GM12865 (cell line): Measurements from ENCODE around the gene PKN1.

Source experiments
- DNase-seq: peaks from one replicate; pipeline ENCODE4 v3.0.0; 2010; ENCODE audit warnings: low read depth
- H3K4me3 ChIP-seq: 2 replicates; pipeline ENCODE4 v1.5.1; 2011; ENCODE audit warnings: mild to moderate bottlenecking, low read depth, low read length, control low read depth
- CTCF ChIP-seq: IDR thresholded peaks from 2 replicates; pipeline ENCODE4 v1.5.1; 2011; ENCODE audit warnings: low read length, control low read depth, low read depth, inconsistent platforms; ENCODE audit not compliant: insufficient read depth; ENCODE audit errors: missing control alignments

Gene PKN1

DNA sequence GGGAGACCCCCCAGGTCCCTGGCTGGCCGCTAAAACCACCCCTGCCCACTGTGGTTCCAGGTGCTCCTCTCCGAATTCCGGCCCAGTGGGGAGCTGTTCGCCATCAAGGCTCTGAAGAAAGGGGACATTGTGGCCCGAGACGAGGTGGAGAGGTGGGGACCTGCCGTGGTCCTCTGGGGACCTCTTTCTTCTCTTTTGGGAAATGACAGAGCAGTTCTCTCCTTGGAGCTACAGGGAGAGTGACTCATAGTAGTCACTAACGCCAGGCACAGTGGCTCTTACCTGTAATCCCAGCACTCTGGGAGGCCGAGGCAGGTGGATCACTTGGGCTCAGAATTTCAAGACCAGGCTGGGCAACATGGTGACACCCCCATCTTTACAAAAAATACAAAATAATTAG is 34.7 kb downstream of the PKN1 start:
- no peak overlapping the region for H3K4me3 ChIP-seq
- DNase-seq: no peak
- TF ChIP-seq CTCF: no peak

DNA sequence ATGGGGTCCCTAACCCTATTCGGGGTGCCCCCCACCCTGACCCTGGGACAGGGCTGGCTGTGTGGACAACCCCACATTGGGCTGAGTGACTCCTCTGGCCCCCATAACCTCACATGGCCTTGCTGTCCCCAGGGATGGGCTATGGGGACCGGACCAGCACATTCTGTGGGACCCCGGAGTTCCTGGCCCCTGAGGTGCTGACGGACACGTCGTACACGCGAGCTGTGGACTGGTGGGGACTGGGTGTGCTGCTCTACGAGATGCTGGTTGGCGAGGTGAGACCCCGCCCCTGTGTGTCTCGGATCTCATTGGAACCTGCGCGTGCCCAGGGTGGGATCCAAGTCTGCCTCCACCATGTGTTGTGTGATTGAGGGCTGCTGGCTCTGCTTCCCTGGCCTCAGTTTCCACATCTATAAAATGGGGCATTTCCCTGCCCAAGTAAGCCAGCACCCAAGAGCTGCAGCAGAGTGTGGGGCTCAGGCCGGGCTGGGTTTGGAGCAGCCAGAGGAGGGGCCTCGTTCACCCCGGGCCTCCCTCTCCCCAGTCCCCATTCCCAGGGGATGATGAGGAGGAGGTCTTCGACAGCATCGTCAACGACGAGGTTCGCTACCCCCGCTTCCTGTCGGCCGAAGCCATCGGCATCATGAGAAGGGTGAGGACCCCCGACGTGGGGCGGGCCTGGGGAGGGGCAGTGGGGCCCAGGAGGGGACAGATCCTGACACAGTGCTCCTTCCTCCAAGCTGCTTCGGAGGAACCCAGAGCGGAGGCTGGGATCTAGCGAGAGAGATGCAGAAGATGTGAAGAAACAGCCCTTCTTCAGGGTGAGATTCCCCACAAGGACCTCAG is 37.1 kb downstream of the PKN1 start:
- no peak for TF ChIP-seq CTCF
- H3K4me3 ChIP-seq: no peak overlapping the region
- no peak for DNase-seq

DNA sequence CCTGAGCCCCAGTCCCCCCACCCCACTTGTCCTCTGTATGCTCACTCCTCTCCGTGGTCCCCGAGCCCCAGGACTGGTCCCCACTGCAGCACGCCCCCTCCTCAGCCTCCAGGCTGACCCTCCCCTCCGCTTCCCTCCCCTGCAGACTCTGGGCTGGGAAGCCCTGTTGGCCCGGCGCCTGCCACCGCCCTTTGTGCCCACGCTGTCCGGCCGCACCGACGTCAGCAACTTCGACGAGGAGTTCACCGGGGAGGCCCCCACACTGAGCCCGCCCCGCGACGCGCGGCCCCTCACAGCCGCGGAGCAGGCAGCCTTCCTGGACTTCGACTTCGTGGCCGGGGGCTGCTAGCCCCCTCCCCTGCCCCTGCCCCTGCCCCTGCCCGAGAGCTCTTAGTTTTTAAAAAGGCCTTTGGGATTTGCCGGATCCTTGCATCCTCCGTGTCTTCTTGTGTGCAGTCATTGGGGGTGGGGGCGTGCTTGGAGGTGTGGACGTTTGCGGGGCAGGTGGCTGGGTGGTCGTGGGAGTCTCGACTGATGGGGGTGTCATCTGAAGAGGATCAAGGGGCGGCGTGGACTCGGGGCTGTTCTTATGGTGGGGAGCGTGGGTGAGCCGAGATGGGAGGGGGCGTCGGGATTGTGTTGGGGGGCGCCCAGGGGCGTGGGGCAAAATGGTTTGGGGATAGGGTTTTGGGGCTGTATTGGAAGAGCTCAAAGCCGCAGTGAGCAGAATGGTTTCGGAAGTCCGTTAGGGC is 38.5 kb downstream of the PKN1 start:
- TF ChIP-seq CTCF: no peak
- DNase-seq: no peak
- no peak overlapping the region for H3K4me3 ChIP-seq

DNA sequence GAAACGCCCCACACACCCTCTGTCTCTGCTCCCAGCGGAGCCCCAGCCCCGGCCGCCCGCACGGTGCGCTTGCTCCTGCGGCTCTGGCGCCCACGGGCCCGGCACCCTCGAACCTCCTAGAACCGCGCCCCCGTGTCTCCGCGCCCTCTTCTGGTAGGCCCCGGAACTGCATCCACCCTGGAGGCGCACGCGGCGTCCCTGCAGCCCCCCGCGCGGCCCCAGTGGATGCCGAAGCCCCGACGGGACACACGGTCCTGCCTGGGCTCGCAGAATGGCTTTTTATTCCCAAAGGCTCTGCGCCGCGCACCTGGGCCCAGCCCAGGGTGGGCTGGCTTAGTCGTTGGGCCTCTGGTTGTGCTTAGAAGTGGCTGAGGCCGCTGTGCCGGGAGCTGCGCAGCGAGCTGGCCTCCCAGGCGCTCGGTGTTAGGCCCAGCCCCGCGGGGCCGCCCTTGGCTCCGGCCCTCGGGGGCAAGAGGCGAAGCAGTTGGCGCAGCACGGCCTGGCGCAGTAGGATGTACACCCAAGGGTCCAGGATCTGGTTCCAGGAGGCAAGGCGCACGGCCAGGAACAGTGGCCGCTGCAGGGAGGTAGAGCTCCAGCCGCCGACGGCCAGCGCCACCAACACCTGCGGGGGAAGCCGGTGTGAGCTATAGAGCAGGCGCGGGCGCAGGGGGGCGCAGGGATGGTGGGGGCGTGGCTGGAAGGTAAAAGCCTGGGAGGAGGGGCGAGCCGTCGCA is 39.3 kb downstream of the PKN1 start:
- no peak overlapping the region for H3K4me3 ChIP-seq
- TF ChIP-seq CTCF: peak; percentile 95
- DNase-seq: peak; percentile 78

GRCh38 chr19:14473073-14473977 is 40.2 kb downstream of the PKN1 start:
- TF ChIP-seq CTCF: no peak
- DNase-seq: no peak
- no peak overlapping the region for H3K4me3 ChIP-seq

DNA sequence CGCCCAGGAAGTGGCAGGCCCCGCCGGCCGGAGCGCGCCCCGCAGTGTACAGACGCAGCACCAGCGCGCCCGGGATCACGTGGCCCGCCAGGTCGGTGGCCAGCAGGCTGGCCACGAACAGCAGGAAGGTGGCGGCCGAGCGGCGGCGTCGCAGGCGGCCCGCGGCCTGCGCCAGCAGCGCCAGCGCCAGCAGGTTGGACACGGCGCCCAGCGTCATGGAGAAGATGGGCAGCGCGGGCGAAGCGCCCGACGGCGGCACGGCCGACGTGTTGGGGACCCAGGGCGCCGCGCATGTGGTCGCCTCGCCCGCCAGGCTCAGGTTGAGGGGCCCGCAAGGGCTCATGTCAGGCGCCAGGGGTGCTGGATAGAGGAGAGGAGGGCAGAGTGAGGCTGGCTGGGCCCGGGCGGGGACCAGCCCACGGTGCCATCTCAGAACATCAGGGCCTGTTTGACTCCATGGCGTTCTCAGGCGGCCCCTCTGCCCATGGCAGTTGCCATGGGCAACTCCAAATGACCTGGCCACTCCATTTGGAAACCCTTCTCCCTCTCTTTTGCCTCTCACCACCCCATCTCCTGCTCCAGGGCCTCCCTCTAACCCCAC is 41.0 kb downstream of the PKN1 start:
- no peak overlapping the region for H3K4me3 ChIP-seq
- DNase-seq: no peak
- TF ChIP-seq CTCF: no peak
